GM12891 (cell line): Measurements from ENCODE around the gene POLDIP2.
A peak's percentile ranks its signal among the peaks of the same experiment; 100 is the strongest.

Experiments
- POLR2A ChIP-seq: IDR thresholded peaks from 2 replicates; pipeline ENCODE4 v1.6.1; 2011; ENCODE audit warnings: low read depth, low read length, control low read depth
- TAF1 ChIP-seq: IDR thresholded peaks from 2 replicates; pipeline ENCODE4 v1.6.1; 2011; ENCODE audit warnings: low read depth, low read length, control low read depth

- TF ChIP-seq TAF1 (no peak), POLR2A (0 out of 2 replicates have a peak, but pooled peaks have one; percentile 37)
Observed at GRCh38 chr17:28371245-28372202, 14.2 kb upstream of the POLDIP2 start, which contains the start of gene SARM1.
